GM12873 (cell line): ENCODE measurements around the gene PCDH8.

Source experiments
- TF ChIP-seq, protein P1 (sequence below): IDR thresholded peaks from 2 replicates; pipeline ENCODE4 v1.5.1; 2012; ENCODE audit warnings: low read depth, mild to moderate bottlenecking, moderate library complexity, low read length, control low read depth; ENCODE audit not compliant: insufficient read depth; ENCODE audit errors: missing control alignments

PCDH8 gene

DNA sequence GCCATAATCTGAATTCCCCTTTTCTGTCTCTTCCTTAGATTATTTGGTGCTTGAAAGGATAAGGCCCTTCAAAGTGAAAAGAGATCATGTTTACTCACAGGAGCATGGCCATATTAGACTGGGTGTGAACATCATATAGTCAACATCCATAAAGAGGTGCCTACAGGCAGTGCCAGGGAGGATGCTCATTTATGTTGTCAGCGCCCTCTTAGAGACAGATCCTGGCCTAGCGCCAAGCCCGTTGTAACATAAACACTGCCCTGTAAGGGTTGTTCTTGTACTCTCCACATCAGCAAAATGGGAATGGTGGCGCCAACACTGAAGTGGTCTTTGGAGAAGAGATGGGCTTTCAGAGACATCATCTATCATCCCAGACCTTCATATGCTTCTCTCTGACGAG is 16.1 kb downstream of the PCDH8 start:
- TF ChIP-seq, protein P1, sequence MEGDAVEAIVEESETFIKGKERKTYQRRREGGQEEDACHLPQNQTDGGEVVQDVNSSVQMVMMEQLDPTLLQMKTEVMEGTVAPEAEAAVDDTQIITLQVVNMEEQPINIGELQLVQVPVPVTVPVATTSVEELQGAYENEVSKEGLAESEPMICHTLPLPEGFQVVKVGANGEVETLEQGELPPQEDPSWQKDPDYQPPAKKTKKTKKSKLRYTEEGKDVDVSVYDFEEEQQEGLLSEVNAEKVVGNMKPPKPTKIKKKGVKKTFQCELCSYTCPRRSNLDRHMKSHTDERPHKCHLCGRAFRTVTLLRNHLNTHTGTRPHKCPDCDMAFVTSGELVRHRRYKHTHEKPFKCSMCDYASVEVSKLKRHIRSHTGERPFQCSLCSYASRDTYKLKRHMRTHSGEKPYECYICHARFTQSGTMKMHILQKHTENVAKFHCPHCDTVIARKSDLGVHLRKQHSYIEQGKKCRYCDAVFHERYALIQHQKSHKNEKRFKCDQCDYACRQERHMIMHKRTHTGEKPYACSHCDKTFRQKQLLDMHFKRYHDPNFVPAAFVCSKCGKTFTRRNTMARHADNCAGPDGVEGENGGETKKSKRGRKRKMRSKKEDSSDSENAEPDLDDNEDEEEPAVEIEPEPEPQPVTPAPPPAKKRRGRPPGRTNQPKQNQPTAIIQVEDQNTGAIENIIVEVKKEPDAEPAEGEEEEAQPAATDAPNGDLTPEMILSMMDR, result no peak

DNA sequence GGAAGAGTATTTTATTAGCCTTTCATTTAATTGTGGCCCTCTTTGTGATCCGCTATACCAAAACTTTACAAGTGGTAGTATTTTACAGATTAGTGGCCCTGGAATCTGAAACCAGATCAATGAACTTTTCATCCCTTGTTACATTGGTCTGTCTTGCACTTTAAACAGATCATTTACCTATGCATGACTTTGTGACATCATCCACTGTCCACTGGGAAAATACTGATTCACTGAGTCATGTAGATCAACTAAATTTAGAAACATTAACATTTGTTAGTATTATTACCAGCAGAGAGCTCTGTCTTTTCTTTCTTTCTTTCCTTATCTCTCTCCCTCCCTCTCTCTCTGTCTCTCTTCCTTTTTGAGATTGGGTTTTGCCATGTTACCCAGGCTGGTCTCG is 17.5 kb downstream of the PCDH8 start:
- TF ChIP-seq, protein P1, result no peak

DNA sequence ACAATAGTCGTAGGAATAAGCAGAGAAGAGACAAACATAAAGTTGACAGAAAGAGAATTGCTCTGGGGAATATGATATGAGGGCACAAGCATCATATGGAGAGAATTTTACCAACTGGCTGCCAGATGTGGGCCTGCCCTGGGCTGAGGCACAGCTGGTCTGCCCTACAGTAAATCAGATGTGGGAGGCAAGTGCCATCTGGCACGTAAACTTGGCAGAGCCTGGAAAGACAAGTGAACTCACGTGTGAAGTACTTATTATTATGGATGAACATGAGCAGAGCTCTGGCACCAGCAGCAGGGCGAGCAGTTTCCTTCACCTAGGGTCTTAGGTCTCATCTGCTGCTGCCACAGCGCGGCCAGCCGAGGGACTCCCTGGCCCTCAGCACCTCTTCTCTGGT is 20.6 kb downstream of the PCDH8 start:
- TF ChIP-seq, protein P1, result no peak

DNA sequence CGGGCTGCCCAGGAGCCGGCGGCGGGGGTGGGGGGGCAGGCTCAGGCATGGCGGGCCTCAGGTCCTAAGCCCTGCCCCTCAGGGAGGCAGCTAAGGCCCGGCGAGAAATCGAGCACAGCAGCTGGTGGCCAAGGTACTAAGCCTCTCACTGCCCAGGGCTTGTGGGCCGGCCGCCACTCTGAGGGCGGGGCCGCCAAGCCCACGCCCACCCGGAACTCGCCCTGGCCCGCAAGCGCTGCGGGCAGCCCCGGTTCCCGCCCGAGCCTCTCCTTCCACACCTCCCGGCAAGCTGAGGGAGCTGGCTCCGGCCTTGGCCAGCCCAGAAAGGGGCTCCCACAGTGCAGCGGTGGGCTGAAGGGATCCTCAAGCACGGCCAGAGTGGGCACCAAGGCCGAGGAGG is 33.1 kb downstream of the PCDH8 start:
- TF ChIP-seq, protein P1, result no peak

DNA sequence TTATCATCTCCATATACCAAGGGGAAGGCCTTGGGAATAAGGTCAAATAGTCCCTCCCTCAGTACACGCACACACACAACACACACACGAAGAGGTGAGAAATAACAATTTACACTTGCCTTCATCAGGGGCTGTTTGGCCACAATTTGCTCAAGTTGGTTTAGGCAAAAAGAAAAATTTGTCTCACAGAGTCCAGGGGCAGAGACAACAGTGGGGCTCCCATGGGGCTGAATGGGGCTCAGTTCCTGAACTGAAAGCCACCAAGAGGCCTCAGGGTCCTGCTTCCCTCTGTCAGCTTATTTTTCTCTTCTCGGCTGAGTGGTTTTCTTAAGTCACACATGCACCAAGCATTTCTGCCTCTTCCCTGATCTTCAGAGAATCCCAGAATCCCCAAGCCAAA is 35.5 kb downstream of the PCDH8 start:
- TF ChIP-seq, protein P1, result no peak

DNA sequence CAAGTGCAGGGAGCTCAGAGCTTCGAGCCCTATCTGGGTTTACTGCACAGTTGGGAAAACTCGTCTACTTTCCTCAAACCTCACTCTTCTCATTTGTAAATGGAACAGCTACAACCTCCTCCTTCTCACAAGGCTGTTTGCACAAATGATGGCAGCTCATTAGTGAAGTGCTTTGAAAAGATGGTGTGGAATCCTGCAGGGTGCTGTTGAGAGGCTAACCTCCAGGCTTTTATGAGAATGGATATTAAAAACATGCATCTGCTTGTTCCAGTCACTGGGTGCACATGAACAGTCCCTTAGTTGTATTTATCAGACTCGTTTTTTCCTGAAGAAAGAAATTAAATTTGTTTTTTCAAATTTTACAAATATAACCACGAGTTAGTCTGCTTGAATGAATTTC is 36.6 kb downstream of the PCDH8 start:
- TF ChIP-seq, protein P1, result no peak

DNA sequence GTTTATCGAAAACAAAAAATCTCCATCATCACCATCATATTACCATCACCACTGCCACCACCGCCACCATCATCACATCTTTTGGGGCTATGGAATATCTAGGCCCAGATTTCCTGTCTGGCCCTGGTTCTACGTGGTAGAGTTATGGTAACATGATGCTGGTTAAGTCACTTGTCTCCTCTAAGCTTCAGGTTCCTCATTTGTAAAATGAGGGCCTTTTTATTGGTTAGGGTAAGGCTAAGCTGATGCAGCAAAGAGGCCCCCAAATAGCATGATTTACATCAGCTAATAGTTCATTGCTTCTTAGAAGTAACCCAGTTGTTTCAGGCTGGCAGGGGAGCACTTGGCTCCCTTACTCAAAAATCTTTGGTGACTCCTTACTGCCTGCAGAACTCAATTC is 37.9 kb downstream of the PCDH8 start:
- TF ChIP-seq, protein P1, result no peak

DNA sequence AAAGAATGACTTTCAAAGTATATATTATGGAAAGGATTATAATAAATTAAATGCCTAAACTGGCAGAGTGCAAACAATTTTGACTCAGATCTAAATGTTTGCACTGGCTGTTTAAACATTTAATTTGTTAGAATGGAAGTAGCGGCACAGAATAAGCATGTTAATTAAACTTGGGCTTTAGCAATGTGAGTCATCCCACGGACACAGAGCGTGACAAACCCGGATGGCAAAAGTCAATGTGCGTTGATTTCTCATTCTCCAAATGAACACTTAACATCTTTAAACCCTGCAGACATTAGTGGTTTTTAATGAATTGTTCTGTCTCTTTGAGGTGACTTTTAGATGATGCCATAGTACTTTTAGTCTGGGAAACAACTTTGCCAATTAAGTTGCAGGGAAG is 38.4 kb downstream of the PCDH8 start:
- TF ChIP-seq, protein P1, result no peak
